NCI-H187 treated with DMSO at 0.1 percent for 48 hours (cell line): ENCODE results near the gene ANKRD11.

Experiments used
- DNase-seq: peaks from one replicate; lab custom pipeline; 2025; lab: John Stamatoyannopoulos, UW

The ANKRD11 gene

GRCh38 chr16:89490439-89491237 lies at the start of gene ANKRD11:
Gene ANKRD11 (minus strand): TSS chr16:89490561. CDS start chr16:89317019, 173,542 bp downstream.
- peak; percentile 80 for DNase-seq

DNA sequence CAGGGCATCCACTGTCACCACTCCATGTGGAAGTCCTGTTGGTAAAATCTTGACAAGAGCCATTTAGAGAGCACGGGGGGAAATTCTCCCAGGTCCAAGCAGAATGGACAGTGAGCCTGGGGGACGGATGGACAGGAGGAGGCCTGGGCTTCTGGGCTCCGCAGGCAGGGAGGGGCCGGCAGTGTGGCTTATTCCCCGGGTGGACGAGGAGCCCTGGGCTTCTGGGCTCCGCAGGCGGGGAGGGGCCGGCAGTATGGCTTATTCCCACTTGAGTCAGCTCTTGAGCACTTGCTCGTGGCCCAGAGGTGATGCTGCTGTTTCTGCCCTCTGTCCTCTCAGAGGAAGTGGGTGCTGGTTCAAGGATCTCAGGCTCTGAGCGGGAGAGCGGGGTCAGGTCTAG lies 47.9 kb upstream of the ANKRD11 start:
- no peak for DNase-seq

GRCh38 chr16:89537549-89537925 lies 47.2 kb upstream of the ANKRD11 start:
- no peak for DNase-seq

GRCh38 chr16:89536886-89537548 lies 46.7 kb upstream of the ANKRD11 start:
- no peak for DNase-seq

DNA sequence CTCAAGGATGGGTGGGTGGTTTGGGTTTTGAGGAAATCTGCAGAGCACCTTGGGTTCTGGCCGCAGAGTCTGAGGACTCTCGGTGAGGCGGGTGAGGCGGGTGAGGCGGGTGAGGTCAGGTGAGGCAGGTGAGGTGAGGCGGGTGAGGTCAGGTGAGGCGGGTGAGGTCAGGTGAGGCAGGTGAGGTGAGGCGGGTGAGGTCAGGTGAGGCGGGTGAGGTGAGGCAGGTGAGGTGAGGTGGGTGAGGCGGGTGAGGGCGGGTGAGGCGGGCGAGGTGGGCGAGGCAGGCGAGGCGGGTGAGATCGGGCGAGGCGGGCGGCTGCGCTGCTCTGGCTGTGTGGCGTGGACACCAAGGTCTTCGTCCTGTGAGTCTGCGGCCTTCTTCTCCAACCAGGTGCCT lies 46.0 kb upstream of the ANKRD11 start:
- no peak for DNase-seq

- DNase-seq = no peak
Observed at GRCh38 chr16:89534252-89534756, 43.9 kb upstream of the ANKRD11 start.

DNA sequence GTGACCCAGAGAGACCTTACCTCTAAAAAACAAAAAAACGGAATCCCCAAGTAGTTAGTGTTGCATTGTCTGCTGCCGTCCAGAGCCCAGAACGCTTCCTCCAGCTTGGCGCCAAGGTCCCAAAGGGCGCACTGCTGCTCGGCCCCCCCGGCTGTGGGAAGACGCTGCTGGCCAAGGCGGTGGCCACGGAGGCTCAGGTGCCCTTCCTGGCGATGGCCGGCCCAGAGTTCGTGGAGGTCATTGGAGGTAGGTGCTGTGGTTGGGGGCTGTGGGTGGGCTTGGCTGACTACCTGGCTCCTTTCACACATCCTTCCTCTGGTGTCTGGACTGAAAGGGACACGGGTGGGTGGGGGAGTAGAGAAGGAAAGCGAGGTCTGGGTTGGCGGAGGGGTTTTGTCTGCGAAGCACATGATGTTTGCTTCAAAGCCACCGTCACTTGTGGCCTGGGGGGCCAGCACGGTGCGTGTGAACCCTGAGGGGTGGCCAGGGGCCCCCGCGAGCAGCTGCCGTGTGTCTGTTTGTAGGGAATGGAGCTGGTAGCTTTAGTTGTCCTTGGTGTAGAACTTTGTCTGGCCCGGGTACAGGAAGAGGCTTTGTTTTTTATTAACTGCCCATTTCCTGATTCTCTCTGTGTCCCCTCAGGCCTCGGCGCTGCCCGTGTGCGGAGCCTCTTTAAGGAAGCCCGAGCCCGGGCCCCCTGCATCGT lies 41.6 kb upstream of the ANKRD11 start:
- DNase-seq = no peak

GRCh38 chr16:89530401-89531381 lies 40.3 kb upstream of the ANKRD11 start:
- DNase-seq = no peak

DNA sequence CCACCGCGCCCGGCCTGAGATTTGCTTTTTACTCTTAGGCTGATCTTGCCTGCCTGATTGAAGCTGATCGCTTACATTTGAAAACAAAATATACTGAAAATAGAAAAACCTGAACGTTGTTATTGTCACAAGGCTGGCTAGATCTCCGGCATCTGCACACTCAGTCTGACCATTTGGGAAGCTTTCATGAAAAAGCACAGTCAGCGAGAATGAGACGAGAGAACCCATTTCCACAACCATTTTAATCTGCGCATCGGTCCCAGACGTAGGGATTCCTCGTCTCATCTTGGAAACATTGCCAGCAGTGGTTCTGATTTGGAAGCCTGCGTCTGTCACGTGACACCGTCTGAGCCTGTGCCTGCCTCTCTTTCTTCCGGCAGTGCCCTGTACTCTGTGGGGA lies 38.7 kb upstream of the ANKRD11 start:
- DNase-seq = no peak

- no peak for DNase-seq
Observed at GRCh38 chr16:89525146-89525913, 35.0 kb upstream of the ANKRD11 start.

DNA sequence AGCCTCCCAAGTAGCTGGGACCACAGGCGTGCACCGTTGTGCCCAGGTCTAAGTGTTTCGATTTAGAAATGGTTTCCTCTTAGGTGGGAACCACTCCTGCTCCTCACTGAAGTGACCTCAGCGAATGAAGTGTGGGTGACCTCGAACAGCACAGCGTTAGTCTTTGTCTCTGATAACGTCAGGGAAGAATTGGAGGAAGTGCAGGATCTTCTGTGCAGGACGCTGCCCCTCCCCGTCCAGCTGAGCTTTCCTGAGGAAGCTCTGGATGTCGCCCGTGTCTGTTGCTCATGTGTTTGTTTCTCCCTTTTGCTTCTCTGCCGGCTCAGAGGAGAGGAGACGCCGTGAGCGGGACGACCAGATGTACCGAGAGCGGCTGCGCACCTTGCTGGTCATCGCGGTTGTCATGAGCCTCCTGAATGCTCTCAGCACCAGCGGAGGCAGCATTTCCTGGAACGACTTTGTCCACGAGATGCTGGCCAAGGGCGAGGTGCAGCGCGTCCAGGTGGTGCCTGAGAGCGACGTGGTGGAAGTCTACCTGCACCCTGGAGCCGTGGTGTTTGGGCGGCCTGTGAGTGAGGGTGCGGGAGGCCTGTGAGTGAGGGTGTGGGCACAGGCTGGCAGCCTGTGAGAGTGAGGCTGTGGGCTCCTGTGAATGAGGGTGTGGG lies 33.5 kb upstream of the ANKRD11 start:
- DNase-seq = no peak

DNA sequence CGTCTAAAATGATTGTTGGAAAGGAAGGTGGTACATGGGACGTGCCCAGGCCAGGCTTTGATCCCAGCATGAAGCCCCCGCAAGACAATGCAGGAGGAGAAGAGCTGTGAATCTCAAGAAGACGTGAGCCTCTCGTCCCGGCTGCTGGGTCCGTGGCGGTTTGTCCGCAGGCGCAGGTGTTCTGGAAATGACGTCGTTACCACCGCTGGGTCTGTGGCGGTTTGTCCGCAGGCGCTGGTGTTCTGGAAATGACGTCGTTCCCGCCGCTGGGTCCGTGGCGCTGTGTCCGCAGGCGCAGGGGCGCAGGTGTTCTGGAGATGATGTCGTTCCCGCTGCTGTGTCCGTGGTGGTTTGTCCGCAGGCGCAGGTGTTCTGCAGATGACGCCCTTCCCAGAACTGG lies 31.9 kb upstream of the ANKRD11 start:
- no peak for DNase-seq

DNA sequence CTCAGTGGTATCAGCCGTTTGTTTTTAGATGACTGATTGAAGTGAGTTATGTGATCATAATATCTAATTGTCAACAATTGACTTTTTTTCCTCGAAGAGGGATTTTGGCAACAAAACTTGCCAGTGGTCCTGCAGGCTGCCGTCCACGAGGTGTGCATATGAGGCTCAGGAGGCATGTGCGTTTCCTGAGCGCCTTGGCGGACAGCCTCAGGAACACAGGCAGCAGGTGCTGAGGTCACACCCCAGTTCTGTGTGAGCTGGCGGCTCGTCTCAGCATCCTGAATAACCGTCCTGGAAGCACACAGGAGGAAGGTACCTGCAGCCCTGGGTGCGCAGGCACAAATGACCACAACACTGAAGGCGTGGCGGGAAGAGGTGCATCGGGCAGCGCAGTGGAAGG lies 29.5 kb upstream of the ANKRD11 start:
- DNase-seq = no peak

GRCh38 chr16:89517128-89517527 lies 26.8 kb upstream of the ANKRD11 start:
- no peak for DNase-seq

GRCh38 chr16:89512453-89512852 lies 22.1 kb upstream of the ANKRD11 start:
- no peak for DNase-seq

- no peak for DNase-seq
Observed at GRCh38 chr16:89511374-89511773, 21.0 kb upstream of the ANKRD11 start.

GRCh38 chr16:89510526-89510925 lies 20.2 kb upstream of the ANKRD11 start:
- DNase-seq = no peak

GRCh38 chr16:89507834-89508590 lies 17.7 kb upstream of the ANKRD11 start, which contains the start of gene SPG7:
Gene SPG7 (plus strand): TSS chr16:89508403. CDS start chr16:89508418, 15 bp downstream.
- no peak for DNase-seq

DNA sequence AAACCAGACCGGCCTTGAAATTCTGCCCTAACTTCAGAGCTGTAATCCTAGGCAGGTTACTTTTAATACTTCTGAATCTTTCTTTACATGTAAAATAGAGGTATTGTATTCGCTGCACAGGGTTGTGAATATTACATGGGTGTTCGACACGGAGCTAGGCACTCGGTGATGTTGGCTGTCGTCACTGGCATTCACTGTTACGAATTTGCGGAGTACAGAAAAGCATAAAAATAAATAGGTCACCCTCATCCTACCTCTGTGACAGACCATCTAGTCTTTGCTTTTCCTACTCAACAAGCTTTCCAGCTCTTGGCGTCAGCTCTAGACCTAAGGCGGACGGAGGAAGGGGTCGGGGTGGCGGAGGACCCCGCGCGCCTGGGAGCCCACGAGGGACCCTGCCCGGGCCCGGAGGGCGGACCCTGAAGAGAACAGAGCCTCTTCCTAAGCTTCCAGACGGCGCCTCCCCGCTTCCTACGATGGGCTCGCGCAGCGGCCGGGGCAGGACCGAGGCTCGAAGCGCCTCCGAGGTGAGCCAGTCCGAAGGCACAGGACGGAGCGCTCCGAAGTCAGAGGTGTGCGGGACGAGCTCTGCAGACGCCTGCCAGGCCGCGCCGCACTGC lies 17.0 kb upstream of the ANKRD11 start:
- no peak for DNase-seq
